Amygdala (tissue), 56 donors: ENCODE data around the gene GTF2IRD1.
"Not testable (repeated sequence)": the region's sequence is repeated elsewhere in the genome, so short reads cannot be mapped to it uniquely, and the experiment has no call there.

Source experiments
- DNase-seq, 56 donors: peaks; one replicate each; lab custom pipeline; 2025; lab: John Stamatoyannopoulos, UW

The GTF2IRD1 gene, protein sequence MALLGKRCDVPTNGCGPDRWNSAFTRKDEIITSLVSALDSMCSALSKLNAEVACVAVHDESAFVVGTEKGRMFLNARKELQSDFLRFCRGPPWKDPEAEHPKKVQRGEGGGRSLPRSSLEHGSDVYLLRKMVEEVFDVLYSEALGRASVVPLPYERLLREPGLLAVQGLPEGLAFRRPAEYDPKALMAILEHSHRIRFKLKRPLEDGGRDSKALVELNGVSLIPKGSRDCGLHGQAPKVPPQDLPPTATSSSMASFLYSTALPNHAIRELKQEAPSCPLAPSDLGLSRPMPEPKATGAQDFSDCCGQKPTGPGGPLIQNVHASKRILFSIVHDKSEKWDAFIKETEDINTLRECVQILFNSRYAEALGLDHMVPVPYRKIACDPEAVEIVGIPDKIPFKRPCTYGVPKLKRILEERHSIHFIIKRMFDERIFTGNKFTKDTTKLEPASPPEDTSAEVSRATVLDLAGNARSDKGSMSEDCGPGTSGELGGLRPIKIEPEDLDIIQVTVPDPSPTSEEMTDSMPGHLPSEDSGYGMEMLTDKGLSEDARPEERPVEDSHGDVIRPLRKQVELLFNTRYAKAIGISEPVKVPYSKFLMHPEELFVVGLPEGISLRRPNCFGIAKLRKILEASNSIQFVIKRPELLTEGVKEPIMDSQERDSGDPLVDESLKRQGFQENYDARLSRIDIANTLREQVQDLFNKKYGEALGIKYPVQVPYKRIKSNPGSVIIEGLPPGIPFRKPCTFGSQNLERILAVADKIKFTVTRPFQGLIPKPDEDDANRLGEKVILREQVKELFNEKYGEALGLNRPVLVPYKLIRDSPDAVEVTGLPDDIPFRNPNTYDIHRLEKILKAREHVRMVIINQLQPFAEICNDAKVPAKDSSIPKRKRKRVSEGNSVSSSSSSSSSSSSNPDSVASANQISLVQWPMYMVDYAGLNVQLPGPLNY

GRCh38 chr7:74453322-74454011 is at the start of gene GTF2IRD1:
TSS of gene GTF2IRD1 (plus strand) at chr7:74453906. CDS start at chr7:74508081, 54,175 bp downstream.
- DNase-seq, result peak in 49 of 56 donors; percentile 13 to 88 (median 56)

- no peak for DNase-seq
Observed at GRCh38 chr7:74404388-74404700, 49.4 kb upstream of the GTF2IRD1 start.

- no peak for DNase-seq
Observed at GRCh38 chr7:74404741-74405140, 49.0 kb upstream of the GTF2IRD1 start.

DNA sequence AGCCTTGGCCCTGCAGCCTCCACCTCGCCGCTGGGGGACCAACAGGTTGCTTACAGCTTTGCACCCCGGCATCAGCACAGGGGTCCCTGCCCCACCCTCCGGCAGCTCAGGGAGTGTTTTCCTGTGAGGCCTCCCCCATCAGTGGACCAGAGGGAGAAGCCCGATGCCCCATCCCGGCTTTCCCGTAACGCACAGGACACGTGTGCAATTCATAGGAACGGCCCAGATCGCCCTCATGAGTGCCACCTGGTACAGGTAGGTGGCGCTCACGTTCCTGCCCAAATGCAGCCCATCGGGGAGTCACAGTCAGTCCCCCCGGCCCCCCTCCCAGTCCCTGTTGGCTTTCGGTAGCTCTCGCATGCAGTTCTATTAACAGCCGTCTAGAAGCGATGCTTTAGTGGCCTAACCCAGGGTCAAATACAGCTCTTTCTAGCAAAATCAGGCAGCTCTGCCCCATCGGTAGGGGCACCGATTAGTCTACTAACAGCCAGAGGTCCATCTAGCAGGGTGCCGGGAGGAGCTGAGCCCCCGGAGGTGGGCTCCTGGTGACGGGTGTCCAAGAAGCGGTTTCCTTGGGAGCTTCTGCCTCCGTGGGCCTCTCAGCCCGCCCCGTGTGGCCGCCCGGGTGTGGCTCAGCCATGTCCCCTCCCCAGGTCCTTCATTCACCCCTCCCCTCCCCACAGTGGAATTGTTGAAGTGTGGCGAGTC is 48.4 kb upstream of the GTF2IRD1 start:
- peak in 4 of 56 donors; percentile 6 to 14 (median 12) for DNase-seq

DNA sequence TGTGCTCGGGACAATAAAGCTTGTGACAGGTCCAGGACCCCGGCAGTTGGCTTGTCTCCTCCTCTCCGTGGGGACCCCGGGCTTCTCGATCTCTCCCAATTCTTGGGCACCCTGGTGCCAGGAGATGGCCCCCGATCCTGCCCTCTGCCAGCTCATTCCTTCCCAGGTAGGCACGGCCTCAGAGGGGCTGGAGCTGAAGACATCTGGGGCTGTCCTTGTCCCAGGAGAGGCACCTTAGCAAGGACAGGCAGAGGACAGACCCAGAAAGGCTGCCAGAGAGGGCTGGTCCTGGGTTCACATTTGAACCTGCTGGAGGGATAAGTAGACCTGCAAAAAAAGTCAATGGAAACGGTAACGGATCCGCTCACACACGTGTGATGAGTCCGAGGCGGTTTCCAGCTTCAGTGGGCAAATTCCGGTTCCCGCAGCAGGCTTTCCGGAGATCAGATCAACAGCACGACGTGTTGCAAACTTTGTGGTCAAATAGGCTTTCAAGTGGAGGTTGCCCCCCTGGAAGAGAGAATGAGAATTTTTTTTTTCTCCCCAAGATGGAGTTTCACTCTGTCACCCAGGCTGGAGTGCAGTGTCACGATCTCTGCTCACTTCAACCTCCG is 47.7 kb upstream of the GTF2IRD1 start:
- DNase-seq, result no peak

- DNase-seq, result no peak
Observed at GRCh38 chr7:74407958-74408357, 45.7 kb upstream of the GTF2IRD1 start.

- DNase-seq, result no peak
Observed at GRCh38 chr7:74409571-74409970, 44.1 kb upstream of the GTF2IRD1 start.

GRCh38 chr7:74410772-74411171 is 42.9 kb upstream of the GTF2IRD1 start:
- DNase-seq, result no peak

- DNase-seq, result not testable (repeated sequence)
Observed at GRCh38 chr7:74411571-74411970, 42.1 kb upstream of the GTF2IRD1 start.

GRCh38 chr7:74412056-74412455 is 41.6 kb upstream of the GTF2IRD1 start:
- no peak for DNase-seq

DNA sequence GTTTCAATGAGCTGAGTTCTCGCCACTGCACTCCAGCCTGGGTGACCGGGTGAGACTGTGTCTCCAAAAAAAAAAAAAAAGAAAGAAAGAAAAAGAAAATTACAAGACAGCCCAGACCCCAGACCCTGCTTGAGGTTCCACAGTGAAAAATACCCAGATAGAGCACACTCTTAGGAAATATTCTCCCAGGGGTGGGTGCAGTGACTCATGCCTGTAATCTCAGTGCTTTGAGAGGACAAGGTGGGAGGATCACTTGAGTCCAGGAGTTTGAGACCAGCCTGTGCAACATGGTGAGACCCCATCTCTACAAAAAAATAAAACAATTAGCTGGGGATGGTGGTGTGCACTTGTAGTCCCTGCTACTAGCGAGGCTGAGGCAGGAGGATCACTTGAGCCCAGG is 41.1 kb upstream of the GTF2IRD1 start:
- no peak for DNase-seq

GRCh38 chr7:74414595-74415333 is 38.9 kb upstream of the GTF2IRD1 start:
- not testable (repeated sequence) for DNase-seq

DNA sequence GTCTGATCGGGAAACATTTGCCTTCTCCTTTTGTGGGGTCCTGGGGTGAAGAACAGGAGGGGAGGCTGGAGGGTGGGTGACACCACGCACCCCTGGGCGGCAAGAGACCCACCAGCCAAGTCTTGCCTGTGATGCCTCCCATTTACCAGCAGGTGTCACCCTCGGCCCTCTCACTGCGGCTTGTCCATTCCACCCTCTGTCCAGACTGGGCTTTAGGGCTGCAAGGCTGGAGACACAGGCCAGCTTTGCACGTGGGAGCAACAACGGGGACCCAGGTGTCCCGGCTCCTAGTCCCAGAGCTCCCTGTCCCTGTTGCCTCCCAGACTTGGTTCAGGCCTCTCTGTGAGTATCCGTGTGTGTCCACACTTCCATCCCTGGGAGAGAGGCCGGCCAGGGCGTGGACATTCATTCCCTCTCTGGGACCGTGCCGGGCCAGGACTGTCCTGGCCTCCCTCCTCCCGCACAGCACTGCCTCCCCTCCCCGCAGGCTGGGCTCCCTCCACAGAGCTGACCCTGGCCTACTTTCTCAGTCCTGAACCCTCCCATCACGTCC is 36.2 kb upstream of the GTF2IRD1 start:
- peak in 48 of 56 donors; percentile 12 to 76 (median 48) for DNase-seq

GRCh38 chr7:74418076-74418475 is 35.6 kb upstream of the GTF2IRD1 start:
- DNase-seq, result no peak

DNA sequence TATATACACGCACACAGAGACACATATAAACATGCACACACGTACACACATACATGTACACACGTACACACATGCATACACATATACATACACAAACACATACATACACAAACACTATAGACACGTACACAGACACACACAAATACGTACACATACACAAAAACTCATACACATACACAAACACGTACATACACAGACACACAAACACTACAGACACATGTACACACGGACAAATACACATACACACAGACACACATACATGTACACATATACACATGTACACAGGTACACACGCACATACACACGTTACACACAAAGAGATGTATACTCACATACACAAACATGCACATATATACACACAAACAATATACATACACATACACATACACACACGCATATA is 35.2 kb upstream of the GTF2IRD1 start:
- no peak for DNase-seq

DNA sequence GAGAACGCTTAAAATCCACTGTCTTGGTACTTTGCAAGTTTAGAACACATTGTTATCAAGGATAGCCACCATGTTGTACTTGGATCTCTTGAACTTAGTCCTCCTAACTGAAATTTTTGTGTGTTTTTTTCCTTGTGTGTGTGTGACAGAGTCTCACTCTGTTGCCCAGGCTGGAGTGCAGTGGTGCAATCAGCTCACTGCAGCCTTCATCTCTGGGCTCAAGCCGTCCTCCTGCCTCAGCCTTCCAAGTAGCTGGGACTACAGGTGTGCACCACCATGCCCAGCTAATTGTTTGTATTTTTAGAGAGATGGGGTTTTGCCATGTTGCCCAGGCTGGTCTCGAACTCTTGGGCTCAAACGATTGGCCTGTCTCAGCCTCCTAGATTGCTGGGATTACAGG is 34.5 kb upstream of the GTF2IRD1 start:
- DNase-seq, result not testable (repeated sequence)

- DNase-seq, result no peak
Observed at GRCh38 chr7:74420006-74420405, 33.7 kb upstream of the GTF2IRD1 start.

DNA sequence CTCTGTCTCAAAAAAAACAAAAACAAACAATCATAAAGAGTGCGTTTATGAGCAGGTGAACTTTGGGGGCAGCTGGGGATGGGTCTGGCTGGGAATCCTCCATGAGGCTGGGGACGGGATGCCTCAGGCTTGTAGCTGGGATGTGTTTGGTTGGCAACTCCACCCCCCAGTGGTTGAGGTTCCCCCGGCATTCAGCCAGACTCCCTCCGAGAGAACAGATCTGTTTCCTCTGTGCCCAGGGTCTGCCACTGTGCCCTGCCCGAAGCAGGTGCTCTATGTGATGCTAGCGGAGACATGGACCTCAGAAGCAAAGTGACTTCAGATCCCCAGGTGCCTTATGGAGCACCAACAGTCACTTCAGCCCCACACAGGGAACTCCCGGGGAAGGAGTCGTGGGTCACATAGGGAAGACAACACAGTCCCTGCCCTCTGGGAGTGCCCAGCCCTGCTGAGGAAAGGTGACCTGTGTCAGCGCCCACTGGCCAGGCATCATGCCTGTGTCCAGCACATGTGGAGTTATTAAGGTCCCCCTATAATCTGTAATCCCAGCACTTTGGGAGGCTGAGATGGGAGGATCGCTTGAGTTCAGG is 29.3 kb upstream of the GTF2IRD1 start:
- DNase-seq, result no peak
